Measurements from ENCODE around the gene LSS.
"Not testable (repeated sequence)": the region's sequence is repeated elsewhere in the genome, so short reads cannot be mapped to it uniquely, and the experiment has no call there.

Gene LSS

GRCh38 chr21:46245213-46245915 lies 16.8 kb upstream of the LSS start:
- no peak for DNase-seq (ENCODE audit: low spot score)

- no peak for DNase-seq (ENCODE audit: low spot score)
Observed at GRCh38 chr21:46244602-46245001, 16.0 kb upstream of the LSS start.

GRCh38 chr21:46243960-46244361 lies 15.4 kb upstream of the LSS start:
- DNase-seq (ENCODE audit: low spot score): no peak

GRCh38 chr21:46243325-46243724 lies 14.8 kb upstream of the LSS start:
- DNase-seq (ENCODE audit: low spot score): no peak

GRCh38 chr21:46241577-46241976 lies 13.0 kb upstream of the LSS start:
- not testable (repeated sequence) for DNase-seq (ENCODE audit: low spot score)

- DNase-seq (ENCODE audit: low spot score): no peak
Observed at GRCh38 chr21:46239817-46240325, 11.3 kb upstream of the LSS start.

- no peak for DNase-seq (ENCODE audit: low spot score)
Observed at GRCh38 chr21:46237474-46237873, 8.9 kb upstream of the LSS start.

- no peak for DNase-seq (ENCODE audit: low spot score)
Observed at GRCh38 chr21:46234436-46234950, 5.9 kb upstream of the LSS start.

GRCh38 chr21:46229923-46230260 lies 1.3 kb upstream of the LSS start:
- no peak for DNase-seq (ENCODE audit: low spot score)

- DNase-seq (ENCODE audit: low spot score): no peak
Observed at GRCh38 chr21:46229133-46229922, 754 bp upstream of the LSS start.

GRCh38 chr21:46227811-46228344 lies 696 bp downstream of the LSS start:
- DNase-seq (ENCODE audit: low spot score): no peak

- no peak for DNase-seq (ENCODE audit: low spot score)
Observed at GRCh38 chr21:46226920-46227599, 1.5 kb downstream of the LSS start.

- DNase-seq (ENCODE audit: low spot score): no peak
Observed at GRCh38 chr21:46226146-46226545, 2.4 kb downstream of the LSS start.

GRCh38 chr21:46223661-46224060 lies 4.9 kb downstream of the LSS start:
- DNase-seq (ENCODE audit: low spot score): not testable (repeated sequence)

GRCh38 chr21:46223217-46223616 lies 5.4 kb downstream of the LSS start:
- DNase-seq (ENCODE audit: low spot score): no peak

- no peak for DNase-seq (ENCODE audit: low spot score)
Observed at GRCh38 chr21:46222436-46223116, 6.0 kb downstream of the LSS start.

- no peak for DNase-seq (ENCODE audit: low spot score)
Observed at GRCh38 chr21:46221664-46222435, 6.7 kb downstream of the LSS start.

- DNase-seq (ENCODE audit: low spot score): no peak
Observed at GRCh38 chr21:46220847-46221246, 7.7 kb downstream of the LSS start.

GRCh38 chr21:46220275-46220810 lies 8.2 kb downstream of the LSS start:
- DNase-seq (ENCODE audit: low spot score): no peak

GRCh38 chr21:46219591-46220239 lies 8.9 kb downstream of the LSS start:
- DNase-seq (ENCODE audit: low spot score): no peak

Data from AG20443 (cell line).